HEK293 (cell line): ENCODE measurements around the gene DPPA5.

ENCODE experiments used
- CTCF ChIA-PET: fragments of 350-600 bp; formaldehyde crosslinking; extraction: SDS; loops from one replicate; lab custom pipeline; 2021; ENCODE audit warnings: antibody characterized with exemption; lab: Yijun Ruan, JAX
- POLR2A ChIA-PET: fragments of 300-600 bp; formaldehyde crosslinking; extraction: SDS; loops from one replicate; lab custom pipeline; 2020; ENCODE audit warnings: antibody characterized with exemption, inconsistent platforms; lab: Yijun Ruan, JAX
- H3K27ac ChIP-seq: fragments of 200-500 bp; sonication (Bioruptor generic); 2 replicates; pipeline ENCODE4 v1.5.1; 2014; ENCODE audit warnings: low read depth, low read length, control low read depth, inconsistent platforms; ENCODE audit errors: extremely low read depth
- H3K36me3 ChIP-seq, 2 experiments: fragments of 200-500 bp in 1 of 2; sonication (Bioruptor generic) in 1 of 2; 1 replicate in 1 of 2; 2 replicates in 1 of 2; pipeline ENCODE4 v1.5.1; 2014 to 2017; ENCODE audit warnings: inconsistent platforms in 2 of 2, low read length in 2 of 2; ENCODE audit not compliant: control insufficient read depth in 2 of 2, insufficient read depth in 1 of 2
- H3K4me1 ChIP-seq: fragments of 200-500 bp; sonication (Bioruptor generic); 2 replicates; pipeline ENCODE4 v1.5.1; 2014; ENCODE audit warnings: mild to moderate bottlenecking, low read length, inconsistent platforms; ENCODE audit not compliant: control insufficient read depth, insufficient read depth
- H3K4me3 ChIP-seq: 2 replicates; pipeline ENCODE4 v1.5.1; 2011; ENCODE audit warnings: low read depth, mild to moderate bottlenecking, control low read depth, low read length, moderate library complexity
- H3K9me3 ChIP-seq: fragments of 200-500 bp; sonication (Bioruptor generic); 2 replicates; pipeline ENCODE4 v1.5.1; 2014; ENCODE audit warnings: low read depth, low read length, inconsistent platforms; ENCODE audit not compliant: control insufficient read depth, insufficient read depth
- KLF1 ChIP-seq: fragments of 450-650 bp; formaldehyde crosslinking; IDR thresholded peaks from 2 replicates; pipeline ENCODE4 v1.5.1; 2016; ENCODE audit warnings: missing biosample characterization, missing genetic modification characterization
- KLF10 ChIP-seq: fragments of 450-650 bp; IDR thresholded peaks from 2 replicates; pipeline ENCODE4 v1.5.1; 2018; ENCODE audit warnings: missing biosample characterization, mild to moderate bottlenecking, missing genetic modification characterization
- SETDB1 ChIP-seq: IDR thresholded peaks from one replicate; pipeline ENCODE4 v1.6.1; 2017; ENCODE audit warnings: mild to moderate bottlenecking, low read length, moderate library complexity, mixed read lengths; ENCODE audit not compliant: insufficient read length
- SP7 ChIP-seq: fragments of 450-650 bp; formaldehyde crosslinking; IDR thresholded peaks from 2 replicates; pipeline ENCODE4 v1.5.1; 2016; ENCODE audit warnings: missing biosample characterization, missing genetic modification characterization
- ZBTB1 ChIP-seq: fragments of 450-650 bp; formaldehyde crosslinking; IDR thresholded peaks from 2 replicates; pipeline ENCODE4 v1.5.1; 2016; ENCODE audit warnings: missing biosample characterization, missing genetic modification characterization
- ZFP37 ChIP-seq: fragments of 450-650 bp; formaldehyde crosslinking; IDR thresholded peaks from 2 replicates; pipeline ENCODE4 v1.5.1; 2016; ENCODE audit warnings: missing biosample characterization, missing genetic modification characterization
- ZNF10 ChIP-seq: fragments of 450-650 bp; formaldehyde crosslinking; IDR thresholded peaks from 2 replicates; pipeline ENCODE4 v1.5.1; 2017; ENCODE audit warnings: missing biosample characterization, missing genetic modification characterization
- ZNF138 ChIP-seq: fragments of 450-650 bp; formaldehyde crosslinking; IDR thresholded peaks from 2 replicates; pipeline ENCODE4 v1.5.1; 2016; ENCODE audit warnings: missing biosample characterization, missing genetic modification characterization, borderline replicate concordance
- ZNF18 ChIP-seq: fragments of 450-650 bp; formaldehyde crosslinking; IDR thresholded peaks from 2 replicates; pipeline ENCODE4 v1.5.1; 2016; ENCODE audit warnings: missing biosample characterization, missing genetic modification characterization
- ZNF2 ChIP-seq: fragments of 450-650 bp; formaldehyde crosslinking; IDR thresholded peaks from 2 replicates; pipeline ENCODE4 v1.5.1; 2016; ENCODE audit warnings: missing biosample characterization, missing genetic modification characterization
- ZNF223 ChIP-seq: fragments of 450-650 bp; formaldehyde crosslinking; IDR thresholded peaks from 2 replicates; pipeline ENCODE4 v1.5.1; 2016; ENCODE audit warnings: missing biosample characterization, missing genetic modification characterization
- ZNF302 ChIP-seq: fragments of 450-650 bp; formaldehyde crosslinking; IDR thresholded peaks from 2 replicates; pipeline ENCODE4 v1.5.1; 2016; ENCODE audit warnings: missing biosample characterization, missing genetic modification characterization, low read depth
- ZNF335 ChIP-seq: fragments of 450-650 bp; formaldehyde crosslinking; conservative IDR thresholded peaks from 2 replicates; pipeline ENCODE4 v1.5.1; 2016; ENCODE audit warnings: missing biosample characterization, missing genetic modification characterization
- ZNF449 ChIP-seq: fragments of 450-650 bp; formaldehyde crosslinking; IDR thresholded peaks from 2 replicates; pipeline ENCODE4 v1.5.1; 2017; ENCODE audit warnings: missing biosample characterization, mild to moderate bottlenecking, missing genetic modification characterization, moderate library complexity
- ZNF510 ChIP-seq: fragments of 450-650 bp; formaldehyde crosslinking; IDR thresholded peaks from 2 replicates; pipeline ENCODE4 v1.5.1; 2018; ENCODE audit warnings: mild to moderate bottlenecking, missing genetic modification characterization, missing biosample characterization; ENCODE audit not compliant: insufficient replicate concordance
- ZNF521 ChIP-seq: fragments of 450-650 bp; formaldehyde crosslinking; IDR thresholded peaks from 2 replicates; pipeline ENCODE4 v1.5.1; 2017; ENCODE audit warnings: missing biosample characterization, mild to moderate bottlenecking, missing genetic modification characterization
- ZNF544 ChIP-seq: fragments of 450-650 bp; formaldehyde crosslinking; IDR thresholded peaks from 2 replicates; pipeline ENCODE4 v1.5.0; 2017; ENCODE audit warnings: missing biosample characterization, missing genetic modification characterization
- ZNF600 ChIP-seq: fragments of 450-650 bp; formaldehyde crosslinking; IDR thresholded peaks from 2 replicates; pipeline ENCODE4 v1.5.1; 2016; ENCODE audit warnings: missing biosample characterization, missing genetic modification characterization
- ZNF658 ChIP-seq: fragments of 450-650 bp; formaldehyde crosslinking; IDR thresholded peaks from 2 replicates; pipeline ENCODE4; 2016; ENCODE audit warnings: missing biosample characterization, missing genetic modification characterization
- ZNF707 ChIP-seq: fragments of 450-650 bp; formaldehyde crosslinking; IDR thresholded peaks from 2 replicates; pipeline ENCODE4 v1.5.1; 2016; ENCODE audit warnings: missing biosample characterization, missing genetic modification characterization
- ZNF843 ChIP-seq: fragments of 450-650 bp; formaldehyde crosslinking; IDR thresholded peaks from 2 replicates; pipeline ENCODE4 v1.5.1; 2016; ENCODE audit warnings: missing biosample characterization, missing genetic modification characterization
- ZSCAN16 ChIP-seq: fragments of 450-650 bp; formaldehyde crosslinking; IDR thresholded peaks from 2 replicates; pipeline ENCODE4 v1.5.1; 2016; ENCODE audit warnings: missing biosample characterization, missing genetic modification characterization
- ZSCAN30 ChIP-seq: fragments of 450-650 bp; IDR thresholded peaks from 2 replicates; pipeline ENCODE4 v1.5.1; 2018; ENCODE audit warnings: missing biosample characterization, mild to moderate bottlenecking, missing genetic modification characterization, moderate library complexity
- TF ChIP-seq, protein P1 (sequence below): fragments of 450-650 bp; formaldehyde crosslinking; IDR thresholded peaks from 2 replicates; pipeline ENCODE4 v1.5.1; 2016; ENCODE audit warnings: missing biosample characterization, missing genetic modification characterization
- TF ChIP-seq, protein P2 (sequence below): fragments of 450-650 bp; formaldehyde crosslinking; IDR thresholded peaks from 2 replicates; pipeline ENCODE4 v1.5.1; 2016; ENCODE audit warnings: missing biosample characterization, missing genetic modification characterization
- TF ChIP-seq, protein P3 (sequence below): fragments of 450-650 bp; formaldehyde crosslinking; IDR thresholded peaks from 2 replicates; pipeline ENCODE4 v1.5.1; 2016; ENCODE audit warnings: missing biosample characterization, missing genetic modification characterization

DPPA5 gene

GRCh38 chr6:73309785-73310502, 44.1 kb downstream of the DPPA5 start:
- H3K4me3 ChIP-seq: peak overlapping the region; percentile 53
- TF ChIP-seq ZNF521 (tag by site-specific recombination) (no peak), ZNF138 (tag by site-specific recombination) (no peak), KLF10 (tag by site-specific recombination) (peak; percentile 40; the same call in 1 of the 2 replicates), ZFP37 (tag by site-specific recombination) (peak; percentile 82), SP7 (tag by site-specific recombination) (peak; percentile 80), ZNF10 (tag by site-specific recombination) (no peak), ZSCAN30 (tag by site-specific recombination) (peak; percentile 90), ZNF544 (tag by site-specific recombination) (no peak), ZNF335 (tag by site-specific recombination) (peak; percentile 77), ZNF18 (tag by site-specific recombination) (0 out of 2 replicates have a peak, but pooled peaks have one; percentile 24), ZNF707 (no peak), ZNF658 (tag by site-specific recombination) (no peak), ZBTB1 (tag by site-specific recombination) (no peak), ZNF2 (peak; percentile 68), ZNF510 (no peak), ZNF223 (tag by site-specific recombination) (no peak), ZNF600 (tag by site-specific recombination) (peak; percentile 78), ZNF449 (tag by site-specific recombination) (peak; percentile 97), ZSCAN16 (no peak), SETDB1 (no peak), KLF1 (tag by site-specific recombination) (peak; percentile 59), ZNF843 (peak; percentile 40), ZNF302 (tag by site-specific recombination) (no peak)
- TF ChIP-seq, protein P1, sequence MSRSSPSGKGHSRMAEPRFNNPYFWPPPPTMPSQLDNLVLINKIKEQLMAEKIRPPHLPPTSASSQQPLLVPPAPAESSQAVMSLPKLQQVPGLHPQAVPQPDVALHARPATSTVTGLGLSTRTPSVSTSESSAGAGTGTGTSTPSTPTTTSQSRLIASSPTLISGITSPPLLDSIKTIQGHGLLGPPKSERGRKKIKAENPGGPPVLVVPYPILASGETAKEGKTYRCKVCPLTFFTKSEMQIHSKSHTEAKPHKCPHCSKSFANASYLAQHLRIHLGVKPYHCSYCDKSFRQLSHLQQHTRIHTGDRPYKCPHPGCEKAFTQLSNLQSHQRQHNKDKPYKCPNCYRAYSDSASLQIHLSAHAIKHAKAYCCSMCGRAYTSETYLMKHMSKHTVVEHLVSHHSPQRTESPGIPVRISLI (tag by site-specific recombination): no peak
- TF ChIP-seq, protein P2, sequence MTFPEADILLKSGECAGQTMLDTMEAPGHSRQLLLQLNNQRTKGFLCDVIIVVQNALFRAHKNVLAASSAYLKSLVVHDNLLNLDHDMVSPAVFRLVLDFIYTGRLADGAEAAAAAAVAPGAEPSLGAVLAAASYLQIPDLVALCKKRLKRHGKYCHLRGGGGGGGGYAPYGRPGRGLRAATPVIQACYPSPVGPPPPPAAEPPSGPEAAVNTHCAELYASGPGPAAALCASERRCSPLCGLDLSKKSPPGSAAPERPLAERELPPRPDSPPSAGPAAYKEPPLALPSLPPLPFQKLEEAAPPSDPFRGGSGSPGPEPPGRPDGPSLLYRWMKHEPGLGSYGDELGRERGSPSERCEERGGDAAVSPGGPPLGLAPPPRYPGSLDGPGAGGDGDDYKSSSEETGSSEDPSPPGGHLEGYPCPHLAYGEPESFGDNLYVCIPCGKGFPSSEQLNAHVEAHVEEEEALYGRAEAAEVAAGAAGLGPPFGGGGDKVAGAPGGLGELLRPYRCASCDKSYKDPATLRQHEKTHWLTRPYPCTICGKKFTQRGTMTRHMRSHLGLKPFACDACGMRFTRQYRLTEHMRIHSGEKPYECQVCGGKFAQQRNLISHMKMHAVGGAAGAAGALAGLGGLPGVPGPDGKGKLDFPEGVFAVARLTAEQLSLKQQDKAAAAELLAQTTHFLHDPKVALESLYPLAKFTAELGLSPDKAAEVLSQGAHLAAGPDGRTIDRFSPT: peak; percentile 50; the same call in 1 of the 2 replicates
- TF ChIP-seq, protein P3, sequence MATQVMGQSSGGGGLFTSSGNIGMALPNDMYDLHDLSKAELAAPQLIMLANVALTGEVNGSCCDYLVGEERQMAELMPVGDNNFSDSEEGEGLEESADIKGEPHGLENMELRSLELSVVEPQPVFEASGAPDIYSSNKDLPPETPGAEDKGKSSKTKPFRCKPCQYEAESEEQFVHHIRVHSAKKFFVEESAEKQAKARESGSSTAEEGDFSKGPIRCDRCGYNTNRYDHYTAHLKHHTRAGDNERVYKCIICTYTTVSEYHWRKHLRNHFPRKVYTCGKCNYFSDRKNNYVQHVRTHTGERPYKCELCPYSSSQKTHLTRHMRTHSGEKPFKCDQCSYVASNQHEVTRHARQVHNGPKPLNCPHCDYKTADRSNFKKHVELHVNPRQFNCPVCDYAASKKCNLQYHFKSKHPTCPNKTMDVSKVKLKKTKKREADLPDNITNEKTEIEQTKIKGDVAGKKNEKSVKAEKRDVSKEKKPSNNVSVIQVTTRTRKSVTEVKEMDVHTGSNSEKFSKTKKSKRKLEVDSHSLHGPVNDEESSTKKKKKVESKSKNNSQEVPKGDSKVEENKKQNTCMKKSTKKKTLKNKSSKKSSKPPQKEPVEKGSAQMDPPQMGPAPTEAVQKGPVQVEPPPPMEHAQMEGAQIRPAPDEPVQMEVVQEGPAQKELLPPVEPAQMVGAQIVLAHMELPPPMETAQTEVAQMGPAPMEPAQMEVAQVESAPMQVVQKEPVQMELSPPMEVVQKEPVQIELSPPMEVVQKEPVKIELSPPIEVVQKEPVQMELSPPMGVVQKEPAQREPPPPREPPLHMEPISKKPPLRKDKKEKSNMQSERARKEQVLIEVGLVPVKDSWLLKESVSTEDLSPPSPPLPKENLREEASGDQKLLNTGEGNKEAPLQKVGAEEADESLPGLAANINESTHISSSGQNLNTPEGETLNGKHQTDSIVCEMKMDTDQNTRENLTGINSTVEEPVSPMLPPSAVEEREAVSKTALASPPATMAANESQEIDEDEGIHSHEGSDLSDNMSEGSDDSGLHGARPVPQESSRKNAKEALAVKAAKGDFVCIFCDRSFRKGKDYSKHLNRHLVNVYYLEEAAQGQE (tag by site-specific recombination): peak; percentile 62; the same call in 1 of the 2 replicates

More at GRCh38 chr6:73309785-73310502, 44.1 kb downstream of the DPPA5 start:
- ChIA-PET POLR2A (interaction anchor here (0.6 to 1.2 kb wide), 5 partner anchors 17 to 344 kb away, joined by 3 to 4 read pairs (median 3); partner anchors contain the start of genes MTO1 and SLC17A5), CTCF (interaction anchor here (0.6 to 3.0 kb wide), 8 partner anchors 18 to 272 kb away, joined by 3 to 12 read pairs (median 4); no protein-coding TSS in a partner anchor)
- H3K27ac ChIP-seq: peak overlapping the region; percentile 78
- H3K36me3 ChIP-seq: no peaks in the 10 kb centered on the region; a peak in 1 of 3 replicates
- H3K9me3 ChIP-seq: no peaks in the 10 kb centered on the region
- H3K4me1 ChIP-seq: no peaks in the 10 kb centered on the region
